ENCODE data around the gene TMEM39B.
"Not testable (repeated sequence)": the region's sequence is repeated elsewhere in the genome, so short reads cannot be mapped to it uniquely, and the experiment has no call there.

Gene TMEM39B

DNA sequence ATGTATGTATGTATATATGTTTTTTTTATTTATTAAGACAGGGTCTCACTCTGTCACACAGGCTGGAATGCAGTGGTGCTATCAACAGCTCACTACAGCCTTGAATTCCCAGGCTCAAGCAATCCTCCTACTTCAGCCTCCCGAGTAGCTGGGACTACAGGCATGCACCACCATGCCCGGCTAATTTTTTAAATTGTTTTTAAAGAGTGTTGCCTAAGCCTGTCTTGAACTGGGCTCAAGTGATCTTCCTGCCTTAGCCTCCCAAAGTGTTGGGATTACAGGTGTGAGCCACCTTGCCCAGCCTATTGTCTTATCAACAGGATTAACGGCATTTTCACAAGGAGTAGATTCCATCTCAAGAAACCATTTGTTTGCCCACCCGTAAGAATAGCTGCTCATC is 40.7 kb downstream of the TMEM39B start:
- not testable (repeated sequence) for DNase-seq (ENCODE audit: low read depth)

GRCh38 chr1:32114420-32114819 is 41.7 kb downstream of the TMEM39B start:
- no peak for DNase-seq (ENCODE audit: low read depth)

GRCh38 chr1:32115496-32115895 is 42.8 kb downstream of the TMEM39B start:
- no peak for DNase-seq (ENCODE audit: low read depth)

- no peak for DNase-seq (ENCODE audit: low read depth)
Measured at GRCh38 chr1:32116531-32116930, 43.8 kb downstream of the TMEM39B start.

- DNase-seq (ENCODE audit: low read depth) = no peak
Measured at GRCh38 chr1:32122151-32122550, 49.4 kb downstream of the TMEM39B start.

- DNase-seq (ENCODE audit: low read depth) = not testable (repeated sequence)
Measured at GRCh38 chr1:32123361-32123760, 50.6 kb downstream of the TMEM39B start.

GRCh38 chr1:32125313-32125712 is 52.6 kb downstream of the TMEM39B start:
- DNase-seq (ENCODE audit: low read depth) = no peak

DNA sequence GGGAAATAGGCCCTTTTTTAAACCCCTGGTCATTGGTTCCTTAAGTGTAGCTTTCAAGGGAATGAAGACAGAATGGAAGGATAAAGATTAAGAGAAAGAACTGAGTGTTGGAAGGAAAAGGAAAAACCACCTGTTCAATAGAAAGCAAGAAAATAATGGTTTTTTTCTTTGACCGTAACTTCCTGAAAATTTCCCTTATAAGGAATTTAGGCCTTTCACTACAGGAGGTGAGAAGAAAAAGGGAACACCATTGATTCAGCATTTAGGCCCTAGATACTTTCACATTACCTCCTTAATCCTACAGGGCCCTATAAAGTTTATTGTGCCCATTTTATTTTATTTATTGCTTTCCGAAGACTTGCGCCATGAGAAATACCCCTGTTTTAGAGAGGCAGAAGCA is 54.0 kb downstream of the TMEM39B start:
- no peak for DNase-seq (ENCODE audit: low read depth)

DNA sequence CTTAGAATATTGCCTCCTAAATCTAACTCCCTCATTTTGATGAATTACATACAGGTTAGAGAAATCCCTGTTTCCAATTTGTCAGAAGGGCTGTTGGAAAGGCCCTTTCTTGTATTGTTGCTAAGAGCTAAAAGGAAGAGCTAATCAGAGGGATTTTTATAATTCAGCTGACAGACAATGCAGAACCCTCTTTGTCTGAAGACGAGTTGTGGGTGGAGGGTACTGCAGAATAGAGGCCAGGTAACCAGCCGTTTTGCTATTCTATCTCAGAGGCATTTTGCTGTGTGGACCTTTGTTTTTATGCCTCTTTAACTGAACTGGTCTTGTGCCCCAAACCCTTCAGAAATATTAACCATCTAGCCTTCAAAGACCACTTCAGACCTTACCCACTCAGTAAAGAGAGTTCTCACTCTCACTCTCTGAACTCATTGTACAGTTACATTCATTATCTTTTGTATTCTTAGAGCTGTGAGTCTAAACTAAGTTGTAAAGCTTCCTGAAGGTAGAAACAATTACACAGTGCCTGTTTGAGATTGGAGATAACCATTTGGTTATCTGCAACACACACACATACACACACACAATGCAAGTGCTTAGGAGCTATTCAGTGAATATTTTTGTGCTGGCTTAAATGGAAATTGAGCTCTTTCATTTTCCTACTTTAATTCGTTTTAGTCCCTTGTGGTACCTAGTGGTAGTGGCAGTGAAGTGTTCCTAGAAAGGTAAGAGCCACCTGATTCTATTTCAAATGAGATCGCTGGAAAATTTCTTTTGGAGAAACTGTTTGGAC is 54.9 kb downstream of the TMEM39B start:
- DNase-seq (ENCODE audit: low read depth) = no peak

DNA sequence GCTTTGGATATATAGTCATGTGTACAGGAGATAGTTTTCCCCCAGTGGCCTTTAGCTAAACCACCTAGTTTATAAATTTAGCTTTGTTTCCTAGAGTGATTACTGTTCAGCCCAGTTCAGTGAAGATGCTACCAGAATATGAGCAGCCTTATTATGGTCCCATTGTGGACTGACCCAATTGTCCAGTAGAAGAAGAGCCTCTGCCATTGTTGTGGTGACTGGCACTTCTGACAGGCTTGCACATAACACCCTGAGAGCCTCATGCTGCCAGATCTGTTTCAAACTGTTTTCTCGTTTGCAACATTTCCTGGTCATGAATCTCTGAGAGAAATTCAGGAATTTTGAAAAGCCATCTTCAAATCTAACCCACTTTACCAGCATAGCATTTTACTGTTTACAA is 55.7 kb downstream of the TMEM39B start:
- no peak for DNase-seq (ENCODE audit: low read depth)

DNA sequence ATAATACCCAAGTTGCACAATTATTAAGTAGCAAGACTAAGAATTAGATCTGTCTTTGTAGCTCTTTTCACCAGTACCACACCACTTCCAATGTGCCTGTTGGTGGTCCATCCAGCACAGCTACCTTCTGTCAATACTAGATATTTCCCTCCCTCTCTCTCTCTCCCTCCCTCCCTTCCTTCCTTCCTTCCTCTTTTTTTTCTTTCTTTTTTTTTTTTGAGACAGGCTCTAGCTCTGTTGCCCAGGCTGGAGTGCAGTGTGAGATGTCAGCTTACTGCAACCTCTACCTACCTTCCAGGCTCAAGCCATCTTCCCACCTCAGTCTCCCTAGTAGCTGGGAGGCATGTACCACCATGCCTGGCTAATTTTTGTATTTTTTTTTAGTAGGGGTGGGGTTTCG is 56.2 kb downstream of the TMEM39B start:
- no peak for DNase-seq (ENCODE audit: low read depth)

DNA sequence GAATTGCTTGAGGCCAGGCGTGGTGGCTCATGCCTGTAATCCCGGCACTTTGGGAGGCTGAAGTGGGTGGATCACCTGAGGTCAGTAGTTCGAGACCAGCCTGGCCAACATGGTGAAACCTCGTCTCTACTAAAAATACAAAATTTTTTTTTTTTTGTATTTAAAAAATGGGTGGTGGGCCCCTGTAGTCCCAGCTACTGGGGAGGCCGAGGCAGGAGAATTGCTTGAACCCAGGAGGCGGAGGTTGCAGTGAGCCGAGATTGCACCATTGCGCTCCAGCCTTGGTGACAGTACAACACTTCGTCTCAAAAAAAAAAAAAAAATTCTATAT is 61.2 kb downstream of the TMEM39B start:
- not testable (repeated sequence) for DNase-seq (ENCODE audit: low read depth)

DNA sequence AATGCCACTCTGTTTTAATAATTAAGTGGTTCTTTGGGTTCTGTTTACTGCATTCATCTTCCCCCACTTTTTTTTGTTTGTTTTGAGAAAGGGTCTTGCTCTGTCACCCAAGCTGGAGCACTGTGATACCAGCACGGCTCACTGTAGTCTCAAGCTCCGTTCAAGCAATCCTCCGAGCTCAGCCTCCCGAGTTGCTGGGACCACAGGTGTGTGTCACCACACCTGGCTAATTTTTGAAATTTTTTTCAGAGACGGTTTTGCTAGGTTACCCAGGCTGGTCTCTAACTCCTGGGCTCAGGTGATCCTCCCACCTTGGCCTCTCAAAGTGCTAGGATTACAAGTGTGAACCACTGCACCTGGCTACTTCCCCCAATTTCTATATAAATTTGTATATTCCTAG is 64.4 kb downstream of the TMEM39B start:
- no peak for DNase-seq (ENCODE audit: low read depth)

GRCh38 chr1:32138965-32139364 is 66.2 kb downstream of the TMEM39B start:
- DNase-seq (ENCODE audit: low read depth) = no peak

GRCh38 chr1:32142446-32143301 is 69.9 kb downstream of the TMEM39B start:
- DNase-seq (ENCODE audit: low read depth) = no peak

DNA sequence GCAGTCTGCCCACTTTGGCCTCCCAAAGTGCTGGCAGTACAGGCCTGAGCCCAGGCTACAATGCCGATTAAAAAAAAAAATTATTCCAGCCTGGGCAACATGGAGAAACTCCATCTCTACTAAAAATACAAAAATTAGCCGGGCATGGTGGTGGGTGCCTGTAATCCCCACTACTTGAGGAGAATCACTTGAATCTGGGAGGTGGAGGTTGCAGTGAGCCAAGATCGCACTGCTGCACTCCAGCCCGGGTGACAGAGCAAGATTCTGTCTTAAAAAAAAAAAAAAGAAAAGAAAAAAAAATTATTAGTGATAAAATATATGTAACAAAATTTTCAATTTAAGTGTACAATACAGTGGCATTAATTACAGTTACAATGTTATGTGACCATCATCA is 70.6 kb downstream of the TMEM39B start:
- not testable (repeated sequence) for DNase-seq (ENCODE audit: low read depth)

GRCh38 chr1:32144033-32144432 is 71.3 kb downstream of the TMEM39B start:
- DNase-seq (ENCODE audit: low read depth) = no peak

DNA sequence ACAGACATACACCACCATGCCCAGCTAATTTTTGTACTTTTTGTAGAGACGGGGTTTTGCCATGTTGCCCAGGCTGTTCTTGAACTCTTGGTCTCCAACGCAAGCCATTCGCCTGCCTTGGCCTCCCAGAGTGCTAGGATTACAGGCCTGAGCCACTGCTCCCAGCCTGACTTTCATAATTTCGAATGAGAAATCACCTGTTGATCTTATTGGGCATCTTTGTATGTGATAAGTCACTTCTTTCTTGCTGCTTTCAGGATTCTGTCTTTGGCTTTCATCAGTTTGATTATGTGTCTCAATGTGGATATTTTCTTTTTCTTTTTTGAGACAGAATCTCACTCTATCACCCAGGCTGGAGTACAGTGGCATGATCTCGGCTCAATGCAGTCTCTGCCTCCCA is 75.1 kb downstream of the TMEM39B start:
- DNase-seq (ENCODE audit: low read depth) = not testable (repeated sequence)

DNA sequence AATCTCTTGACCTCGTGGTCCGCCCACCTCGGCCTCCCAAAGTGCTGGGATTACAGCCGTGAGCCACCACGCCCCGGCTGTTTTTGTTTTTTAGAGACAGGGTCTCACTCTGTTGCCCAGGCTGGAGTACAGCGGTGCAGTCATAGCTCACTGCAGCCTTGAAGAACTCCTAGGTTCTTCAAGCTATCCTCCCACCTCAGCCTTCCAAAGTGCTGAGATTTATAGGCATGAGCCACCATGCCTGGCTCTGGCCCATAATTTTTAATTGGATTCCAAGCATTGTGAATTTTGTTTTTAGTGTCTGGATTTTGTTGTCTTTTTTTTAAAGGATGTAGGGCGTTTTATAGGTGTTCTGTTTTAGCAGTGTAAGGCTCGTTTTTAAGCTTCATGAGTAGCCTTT is 78.1 kb downstream of the TMEM39B start:
- DNase-seq (ENCODE audit: low read depth) = no peak

DNA sequence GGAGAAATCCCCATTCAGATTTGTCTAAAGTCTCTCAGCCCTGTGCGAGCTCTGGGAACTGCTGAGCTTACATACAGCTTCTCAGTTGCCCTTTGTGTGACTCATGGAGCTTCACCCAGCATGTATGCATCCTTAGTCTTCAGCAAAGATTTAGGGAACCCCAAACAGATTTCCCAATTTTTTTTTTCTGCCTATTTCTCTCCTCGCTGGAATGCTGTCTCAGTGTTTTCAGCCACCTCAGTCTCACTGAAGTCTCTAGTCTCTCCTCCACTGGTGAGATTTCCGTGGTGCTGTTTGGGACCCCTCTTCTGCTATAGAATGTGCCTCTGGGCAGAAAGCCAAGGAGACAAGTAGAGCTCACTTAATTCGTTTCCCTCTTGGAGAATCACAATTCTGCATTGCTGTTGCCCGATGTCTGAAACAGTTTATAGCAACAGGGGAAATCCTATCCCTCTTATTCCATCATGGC is 78.6 kb downstream of the TMEM39B start:
- no peak for DNase-seq (ENCODE audit: low read depth)

All from activated T-helper 9 cell treated with anti-CD3 and anti-CD28 coated beads, Interleukin-2, amount 50 U/mL, for 16 hours (primary cell).